ENCODE measurements around the gene TBC1D10A.
"Not testable (repeated sequence)": the region's sequence is repeated elsewhere in the genome, so short reads cannot be mapped to it uniquely, and the experiment has no call there.

The TBC1D10A gene

DNA sequence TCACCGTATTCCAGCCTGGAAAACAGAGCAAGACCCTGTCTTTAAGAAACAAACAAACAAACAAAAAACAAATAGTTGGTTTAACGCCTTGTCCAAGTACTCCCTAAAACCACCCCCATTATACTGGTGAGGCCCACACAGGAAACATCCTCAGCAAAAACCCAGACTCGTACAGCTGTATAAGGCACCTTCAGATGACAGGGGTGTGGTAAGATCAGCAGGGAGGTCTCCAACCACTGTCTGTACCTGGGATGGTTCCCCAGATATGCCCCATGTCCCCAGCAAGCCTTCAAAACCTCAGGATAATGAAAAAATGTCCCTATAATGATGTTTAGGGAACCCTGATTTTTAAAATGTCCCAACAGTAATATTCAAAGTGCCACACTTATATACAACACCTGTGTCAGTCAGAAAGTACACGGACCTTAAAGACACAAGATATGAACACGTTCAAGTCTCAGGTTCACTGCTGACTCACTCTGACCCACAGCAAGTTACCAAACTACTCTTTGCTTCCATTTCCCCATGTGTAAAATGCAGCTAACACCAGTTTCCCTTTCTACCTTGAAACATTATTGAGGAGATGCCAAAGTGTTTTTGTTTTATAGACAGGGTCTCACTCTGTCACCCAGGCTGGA, 20.6 kb upstream of the TBC1D10A start:
- no peak for FAIRE-seq

DNA sequence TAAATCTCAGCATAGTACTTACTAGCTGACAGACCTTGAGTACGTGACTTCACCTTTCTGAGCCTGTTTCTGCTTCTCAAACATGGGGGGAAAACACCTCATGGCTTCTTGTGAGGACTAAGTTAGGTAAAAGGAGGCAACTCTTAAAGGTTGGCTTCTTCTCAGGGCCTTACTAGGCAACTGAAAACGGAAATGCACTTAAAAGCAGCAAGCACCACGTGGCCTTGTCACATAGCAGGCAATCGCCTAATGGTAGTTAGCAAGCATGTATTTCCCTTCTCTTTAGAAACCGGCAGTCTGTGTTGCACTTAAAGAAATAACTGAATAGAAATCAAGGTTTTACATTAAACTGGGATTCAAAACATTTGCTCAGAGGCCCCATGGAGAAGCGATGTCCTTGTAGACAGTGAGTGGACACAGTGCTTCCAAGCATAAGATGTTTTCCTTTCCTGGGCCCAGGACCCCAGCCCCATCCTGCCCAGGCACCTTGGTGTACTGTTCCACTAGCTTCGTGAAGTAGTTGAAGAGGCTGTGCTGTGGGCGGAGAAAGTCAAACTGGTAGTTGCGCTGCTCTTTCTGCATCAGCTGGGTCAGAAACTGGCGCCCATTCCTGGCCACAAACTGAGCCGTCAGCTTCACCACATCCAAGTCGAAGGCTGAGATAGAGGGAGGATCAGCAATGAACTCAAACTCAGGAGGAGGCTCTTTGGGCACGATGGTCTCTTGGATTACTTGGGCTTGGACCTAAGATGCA, 17.9 kb upstream of the TBC1D10A start:
- FAIRE-seq: no peak

DNA sequence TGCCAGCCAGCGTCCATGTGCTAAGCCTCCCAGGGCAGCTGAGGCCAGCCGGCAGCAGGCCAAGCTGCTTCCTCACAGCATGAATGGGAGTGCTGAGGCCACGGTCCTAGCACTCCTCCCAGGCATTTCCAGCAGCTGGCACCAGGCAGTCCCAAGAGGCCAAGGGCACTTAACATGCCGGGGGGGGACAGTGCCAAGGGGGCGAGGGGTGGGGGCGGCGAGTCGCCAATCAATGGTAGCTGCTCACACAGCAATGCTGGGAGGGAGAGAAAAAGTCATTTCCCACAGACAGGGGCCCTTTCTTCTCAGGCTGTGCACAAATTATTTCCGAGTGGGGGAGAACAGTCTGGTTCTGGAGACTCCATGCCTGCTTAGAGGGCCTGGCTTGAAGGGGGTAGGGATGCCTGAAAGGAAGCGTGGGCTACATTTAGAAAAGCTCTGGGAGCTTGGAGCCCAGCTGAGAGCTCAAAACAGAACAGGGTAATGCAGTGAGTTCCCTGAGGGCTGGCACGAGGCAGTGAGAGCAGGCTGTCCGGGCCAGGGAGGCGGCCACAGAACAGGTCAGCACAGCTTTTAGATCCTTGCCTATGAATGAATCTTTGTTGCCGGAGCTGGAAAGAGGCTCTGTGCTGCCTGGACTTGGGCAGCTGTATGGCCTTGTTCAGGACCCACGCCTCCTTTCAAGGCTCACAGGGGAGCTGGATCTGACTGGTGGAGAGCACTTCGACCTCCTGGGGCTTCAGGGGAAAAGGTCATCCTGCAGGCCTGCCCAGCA, 14.4 kb upstream of the TBC1D10A start:
- FAIRE-seq: no peak

DNA sequence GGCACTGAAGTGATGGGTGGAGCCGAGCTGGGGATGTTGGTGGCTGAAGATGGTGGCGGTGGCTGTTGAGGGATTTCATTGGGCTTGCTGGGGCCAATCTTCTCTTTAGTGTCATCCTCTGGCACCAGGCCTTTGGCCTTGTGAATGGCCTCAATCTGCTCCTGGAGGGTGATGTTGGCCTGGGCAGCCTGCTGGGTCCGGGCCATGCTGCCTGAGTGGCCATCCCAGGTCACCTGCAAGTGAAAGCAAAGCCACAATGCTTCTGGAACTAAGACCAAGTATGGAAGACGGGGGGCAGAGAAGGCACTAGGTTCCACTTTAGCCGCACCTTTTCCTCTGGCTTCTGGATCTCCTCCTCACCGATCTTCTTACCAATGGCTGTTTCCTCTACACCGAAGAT, 12.1 kb upstream of the TBC1D10A start:
- FAIRE-seq: no peak

DNA sequence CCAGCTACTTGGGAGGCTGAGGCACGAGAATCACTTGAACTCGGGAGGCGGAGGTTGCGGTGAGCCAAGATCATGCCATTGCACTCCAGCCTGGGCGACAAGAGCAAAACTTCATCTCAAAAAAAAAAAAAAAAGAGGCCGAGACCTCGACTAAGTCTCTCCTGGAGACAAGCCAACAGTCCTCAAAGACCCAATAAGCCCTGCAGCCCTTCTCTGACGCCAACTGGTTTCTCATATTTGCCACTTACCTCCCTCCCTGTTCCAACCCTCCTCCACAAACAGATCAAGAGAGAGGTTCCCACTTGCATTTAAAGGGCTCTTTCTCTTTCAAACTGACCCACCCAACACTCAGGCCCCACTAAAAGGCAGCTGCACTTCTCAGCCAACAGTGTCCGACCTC, 11.6 kb upstream of the TBC1D10A start:
- not testable (repeated sequence) for FAIRE-seq

DNA sequence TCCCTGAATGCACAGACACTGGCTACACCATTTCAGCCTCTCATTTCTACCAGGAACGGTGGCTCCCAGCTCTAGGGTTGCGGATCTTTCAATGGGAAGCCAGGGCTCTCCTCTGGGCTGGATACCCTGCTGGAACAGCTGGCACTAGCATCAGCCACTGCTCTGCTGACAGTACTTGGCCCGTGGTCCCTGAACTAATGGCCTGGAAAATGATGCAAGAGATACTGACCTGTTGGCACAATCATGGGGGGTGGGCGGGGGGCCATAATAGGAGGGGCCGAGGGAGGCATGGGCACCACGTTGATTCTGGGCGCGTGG, 10.7 kb upstream of the TBC1D10A start:
- FAIRE-seq: no peak

DNA sequence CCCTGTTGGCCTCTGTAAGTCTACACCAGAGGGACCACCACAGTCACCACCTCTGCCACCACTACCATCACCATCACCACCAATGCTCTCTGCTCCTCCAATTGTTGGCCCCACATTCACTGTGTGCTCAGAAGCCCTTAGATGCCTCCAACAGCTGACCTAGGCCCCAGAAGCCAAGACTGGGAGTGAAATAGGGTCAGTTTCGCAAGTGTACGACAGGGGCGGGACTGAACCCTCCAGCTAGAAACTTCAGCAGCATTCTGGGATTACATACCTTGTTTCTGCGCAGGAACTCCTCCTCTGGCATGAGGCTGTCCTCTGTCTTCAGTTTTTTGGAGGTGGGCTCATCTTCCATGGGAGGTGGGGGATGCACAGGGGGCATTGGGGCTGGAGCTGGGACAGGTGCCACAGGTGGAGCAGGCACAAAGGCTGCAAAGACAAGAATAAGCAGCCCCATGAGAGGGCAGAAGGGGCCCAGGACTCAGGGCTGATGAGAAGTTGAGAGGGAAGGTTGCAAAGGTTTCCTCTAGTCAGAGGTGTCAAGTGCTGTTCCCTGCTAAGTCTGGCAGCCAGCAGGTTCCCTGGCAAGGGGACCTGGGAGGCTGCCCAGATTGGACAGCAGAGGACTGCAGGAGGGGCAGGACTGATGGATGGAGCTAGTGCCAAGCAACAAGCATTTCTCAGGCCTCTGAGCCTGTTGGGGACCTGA, 10.2 kb upstream of the TBC1D10A start:
- no peak for FAIRE-seq

DNA sequence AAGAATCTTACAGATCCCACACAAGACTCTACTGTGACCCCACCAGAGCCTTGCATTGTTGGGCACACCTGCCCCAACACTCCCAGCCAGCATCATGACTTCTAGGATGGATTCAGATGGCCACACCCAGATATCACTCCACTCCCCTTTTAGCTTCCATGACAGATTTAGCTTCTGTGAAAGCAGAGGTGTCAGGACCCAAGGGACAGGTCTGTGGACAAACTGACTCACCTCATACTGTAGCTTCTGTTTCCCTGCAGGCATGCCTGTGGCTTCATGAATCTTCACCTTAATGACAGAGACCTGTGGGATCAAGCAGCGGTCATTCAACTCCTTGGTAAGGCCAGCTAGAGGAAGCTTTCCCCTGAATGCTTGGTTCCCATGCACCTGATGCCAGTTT, 8.5 kb upstream of the TBC1D10A start:
- no peak for FAIRE-seq

DNA sequence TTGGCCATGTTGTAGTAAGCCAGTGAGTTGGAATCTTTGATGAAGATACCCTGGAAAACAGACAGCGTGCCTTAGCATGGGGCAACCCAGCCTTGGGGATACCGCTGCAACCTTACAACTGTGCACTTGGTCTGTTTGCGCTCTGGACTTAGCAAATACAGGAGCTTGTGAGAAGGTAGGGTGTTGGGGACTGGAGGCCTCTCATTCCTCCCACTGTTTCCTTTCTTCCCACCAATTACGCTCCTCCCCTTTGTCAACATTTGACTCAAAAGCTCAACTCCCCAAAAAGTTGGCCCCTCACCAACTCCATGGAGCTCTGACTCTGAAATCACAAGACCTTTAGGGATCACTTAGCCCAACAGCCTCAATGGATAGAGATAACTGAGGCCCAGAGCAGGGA, 7.9 kb upstream of the TBC1D10A start:
- FAIRE-seq: no peak

DNA sequence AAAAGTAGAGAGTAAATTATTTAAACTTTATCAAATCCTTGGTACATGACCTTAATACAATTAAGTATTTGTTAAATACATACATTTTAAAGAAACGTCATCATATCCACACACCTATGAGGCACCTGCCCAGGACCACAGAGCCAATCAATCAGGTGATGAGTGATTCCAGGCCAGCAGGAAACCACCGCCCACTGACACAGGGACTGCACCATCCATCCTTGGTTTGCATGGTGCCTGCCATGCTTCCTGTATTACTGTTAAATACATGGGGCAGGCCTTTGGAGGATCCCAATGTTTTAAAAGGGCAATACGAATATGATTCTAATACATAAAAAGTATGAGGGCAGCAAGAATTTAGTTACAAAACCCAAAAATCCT, 7.0 kb upstream of the TBC1D10A start:
- no peak for FAIRE-seq

DNA sequence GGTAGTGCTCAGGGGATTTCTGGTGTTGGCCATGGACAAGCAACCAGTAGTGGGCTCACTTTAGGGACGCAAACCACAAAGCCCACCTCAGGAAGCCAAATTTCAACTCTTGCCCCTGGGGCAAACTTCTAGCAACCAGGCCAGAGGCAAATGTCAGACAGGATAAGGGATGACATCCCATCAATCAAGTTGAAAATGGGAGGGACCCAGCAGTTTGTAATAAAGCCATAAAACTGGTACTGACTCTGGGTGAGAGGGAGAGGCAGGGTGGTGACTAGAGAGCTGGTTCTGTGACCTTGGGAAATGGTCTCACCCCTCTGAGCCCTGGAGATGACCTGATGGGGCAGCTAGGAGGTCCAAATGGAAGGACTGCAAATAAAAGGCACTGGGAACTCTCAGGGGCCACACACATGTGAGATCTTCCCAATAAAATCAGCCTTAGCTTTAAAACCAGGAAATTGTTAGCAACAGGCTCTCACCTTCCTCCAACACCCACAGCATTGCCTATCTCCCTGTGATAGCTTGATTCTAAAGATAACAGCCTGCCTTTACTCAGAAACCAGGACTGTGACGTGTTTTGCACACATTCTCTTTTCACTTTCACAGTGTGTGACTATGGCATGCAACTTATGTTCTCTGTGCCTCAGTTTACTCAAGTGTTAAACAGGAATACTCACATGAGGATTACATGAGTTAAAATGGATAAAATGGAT, 6.4 kb upstream of the TBC1D10A start:
- FAIRE-seq: no peak

DNA sequence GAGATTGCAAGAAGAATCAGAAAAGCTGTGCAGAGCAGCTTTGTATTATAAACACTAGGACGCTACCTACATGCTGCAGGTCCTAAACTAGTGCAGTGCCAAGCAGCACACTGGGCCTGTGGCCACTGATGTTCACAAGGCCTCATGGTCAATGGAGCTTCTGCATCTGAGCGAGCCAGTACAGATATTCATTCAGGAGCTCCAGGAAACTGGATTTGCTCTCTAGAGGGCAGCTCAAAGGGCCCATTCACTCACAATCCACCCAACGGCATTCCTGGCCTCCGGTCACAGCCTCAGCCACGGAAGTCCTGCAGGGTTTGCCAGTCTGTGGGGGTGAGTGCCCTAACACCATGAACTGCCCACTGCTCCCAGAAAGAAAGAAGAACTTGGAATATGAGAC, 5.8 kb upstream of the TBC1D10A start:
- no peak for FAIRE-seq

DNA sequence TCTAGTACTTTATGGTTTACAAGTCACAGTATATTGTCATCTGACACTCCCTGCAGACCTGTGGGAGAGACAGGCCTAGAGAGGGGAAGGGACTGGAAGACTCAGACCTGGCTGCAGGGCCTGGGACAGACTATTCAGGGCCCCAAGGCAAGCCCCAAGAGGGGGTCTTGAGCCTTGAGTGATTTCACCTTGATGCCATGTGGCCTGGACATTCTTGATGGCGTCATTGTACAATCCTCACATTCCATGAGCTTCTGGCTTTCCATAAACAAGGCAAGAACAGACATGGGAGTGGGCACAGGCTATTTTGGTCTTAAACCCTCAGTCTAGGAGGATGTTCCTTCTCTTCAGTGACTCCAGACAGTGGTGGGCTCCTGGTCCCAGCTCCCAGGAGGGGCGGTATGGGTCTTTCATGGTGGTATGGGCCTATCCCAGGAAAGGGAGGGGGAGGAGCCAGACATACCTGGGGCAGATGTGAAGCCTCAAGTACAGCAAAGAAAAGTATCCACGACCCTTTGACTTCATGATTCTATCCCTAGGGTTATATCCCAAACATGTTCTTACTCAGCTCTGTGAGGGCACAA, 1.8 kb upstream of the TBC1D10A start:
- FAIRE-seq: no peak

DNA sequence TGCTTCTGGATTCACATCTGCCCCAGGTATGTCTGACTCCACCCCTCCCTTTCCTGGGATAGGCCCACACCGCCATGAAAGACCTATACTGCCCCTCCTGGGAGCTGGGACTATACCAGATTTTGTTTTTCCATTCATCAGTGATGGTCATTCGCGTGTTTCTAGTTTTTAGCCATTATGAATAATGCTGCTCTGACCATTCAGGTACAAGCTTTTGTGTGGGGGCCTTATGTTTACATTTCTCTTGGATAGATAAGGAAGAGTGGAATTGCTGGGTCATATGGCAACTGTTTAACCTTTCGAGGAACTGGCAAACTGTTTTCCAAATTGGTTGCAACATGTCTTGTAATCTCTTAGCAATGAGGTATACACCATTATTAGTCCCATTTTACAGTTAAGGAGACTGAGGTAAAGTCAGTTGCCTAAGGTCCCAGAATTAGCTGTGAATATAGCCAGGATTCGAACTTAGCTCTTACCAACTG, 1.2 kb upstream of the TBC1D10A start:
- FAIRE-seq: no peak

DNA sequence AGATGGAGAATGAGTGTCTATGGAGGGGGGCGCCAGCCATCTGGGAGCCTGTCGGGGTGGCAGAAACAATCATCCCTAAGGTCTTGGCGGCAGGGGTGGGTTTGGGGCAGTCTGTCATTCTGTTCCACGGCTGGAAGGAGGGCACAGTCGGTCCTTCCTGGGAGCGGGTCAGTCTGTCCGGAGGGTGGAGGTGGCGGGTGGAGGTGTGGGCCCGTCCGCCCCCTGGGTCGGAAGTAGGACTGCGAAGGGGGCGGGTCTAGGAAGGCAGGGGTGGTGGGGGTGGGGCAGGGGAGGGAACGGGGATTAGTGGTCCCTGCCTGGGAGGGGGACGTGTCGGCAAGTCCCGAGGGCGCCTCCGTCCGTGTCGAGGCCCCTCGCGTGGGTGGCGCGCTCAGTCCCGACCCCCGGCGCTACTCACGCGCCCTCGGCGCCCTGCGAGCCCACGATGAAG, 461 bp downstream of the TBC1D10A start:
- no peak for FAIRE-seq

DNA sequence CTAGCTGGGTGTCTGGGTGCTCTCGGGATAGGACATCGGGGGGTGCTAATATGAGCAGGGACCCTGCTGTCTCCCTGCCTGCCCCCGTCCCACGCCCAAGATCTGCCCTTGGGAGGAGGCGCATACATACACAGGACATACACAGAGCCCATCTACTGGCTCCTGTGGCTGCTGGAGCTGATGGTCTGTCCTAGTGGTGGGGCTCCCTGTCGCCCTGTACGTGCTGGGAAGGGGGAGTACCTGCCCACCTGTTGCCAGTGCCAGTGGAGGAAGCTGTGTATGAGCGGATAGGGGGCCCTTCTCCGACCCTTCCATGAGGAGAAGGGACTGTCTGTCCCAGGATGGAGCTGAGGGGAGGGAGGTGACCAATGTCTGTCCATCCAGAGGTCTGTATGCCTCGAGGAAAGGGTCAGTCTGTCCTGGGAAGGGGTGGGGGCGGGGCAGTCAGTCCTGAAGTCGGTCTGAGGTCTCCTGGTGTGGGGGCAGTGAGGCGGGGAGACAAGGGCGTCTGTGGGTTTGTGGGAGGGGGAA, 952 bp downstream of the TBC1D10A start:
- FAIRE-seq: no peak

DNA sequence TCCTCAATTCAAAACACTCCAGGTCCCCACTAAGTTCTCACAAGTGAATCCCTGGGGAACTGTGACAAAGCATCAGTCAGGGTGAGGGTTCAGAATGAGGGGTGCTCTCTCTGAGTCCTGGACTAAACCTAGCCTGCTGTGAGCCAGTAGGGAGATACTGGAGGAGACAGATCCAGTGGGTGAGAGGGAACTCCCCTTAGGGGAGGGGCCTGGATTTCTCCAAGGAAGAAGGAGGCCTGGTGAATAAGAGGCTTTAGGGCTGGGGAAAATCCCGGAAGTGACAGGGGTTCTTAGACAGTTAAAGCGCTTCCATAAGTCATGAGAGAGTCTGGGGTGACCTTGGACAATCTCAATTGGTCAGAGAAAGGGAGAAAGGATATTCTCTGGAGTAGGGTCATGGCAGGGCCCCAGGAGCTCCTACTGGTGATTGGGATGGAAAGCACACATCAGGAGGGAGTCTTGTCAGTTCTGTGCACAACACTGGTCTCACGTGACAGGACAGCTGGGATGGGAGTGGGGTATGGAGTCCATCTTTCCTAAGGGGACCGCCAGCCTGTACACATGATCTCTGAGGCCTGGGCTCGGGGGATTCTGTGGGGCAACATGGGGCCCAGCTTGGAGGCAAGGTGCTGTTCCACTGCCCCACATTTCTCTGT, 1.5 kb downstream of the TBC1D10A start:
- no peak for FAIRE-seq

DNA sequence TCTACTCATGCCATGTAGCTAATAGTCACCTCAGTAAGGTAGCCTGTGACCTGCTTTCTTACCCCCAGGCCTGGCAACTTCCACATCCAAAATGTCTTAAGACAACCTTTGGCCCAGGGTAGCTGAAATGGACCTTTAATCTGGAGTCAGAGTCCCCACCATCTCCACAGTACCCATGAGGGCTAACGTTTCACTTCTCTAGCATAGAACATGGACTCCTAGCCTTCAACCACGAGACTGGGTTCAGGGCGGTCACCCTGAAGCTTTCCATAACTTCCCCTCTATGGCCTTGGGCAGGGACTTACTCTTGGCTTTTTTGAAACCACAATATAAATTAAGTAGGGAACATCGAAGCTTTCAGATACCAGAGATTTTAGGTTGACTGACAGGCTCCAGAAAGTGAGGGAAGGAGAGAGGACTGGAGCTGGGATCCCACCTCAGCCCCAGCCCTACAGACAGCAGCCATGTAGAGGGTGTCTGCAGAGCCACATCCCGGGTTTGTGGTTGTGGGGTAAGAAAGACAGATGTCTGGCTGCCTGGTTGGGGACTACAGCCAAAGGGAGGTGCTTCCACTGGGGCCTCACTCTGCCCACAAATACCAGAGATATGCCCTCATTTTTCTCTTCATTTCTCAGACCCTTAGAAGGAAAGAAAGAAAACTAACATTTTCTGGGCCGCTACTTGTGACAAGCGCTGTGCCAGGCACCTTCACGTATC, 2.6 kb downstream of the TBC1D10A start:
- FAIRE-seq: no peak

DNA sequence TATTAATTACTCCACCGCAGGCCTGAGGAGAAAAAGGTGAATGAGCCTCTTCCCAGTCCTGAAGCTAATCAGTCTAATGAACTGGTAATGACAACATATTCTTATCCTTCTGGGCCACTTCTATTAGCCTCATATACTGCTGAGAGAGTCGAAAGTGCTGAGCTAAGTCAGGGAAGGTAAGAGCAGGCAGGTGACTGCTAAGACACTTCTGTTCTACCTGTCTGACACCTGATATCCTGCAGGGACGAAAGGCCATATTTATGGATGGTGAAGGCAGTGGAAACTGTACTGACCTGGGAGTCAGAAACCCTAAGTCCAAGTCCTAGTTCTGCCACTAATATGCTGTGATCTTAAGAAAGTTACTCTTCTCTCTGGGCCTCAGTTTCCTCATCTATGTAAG, 3.5 kb downstream of the TBC1D10A start:
- FAIRE-seq: no peak

DNA sequence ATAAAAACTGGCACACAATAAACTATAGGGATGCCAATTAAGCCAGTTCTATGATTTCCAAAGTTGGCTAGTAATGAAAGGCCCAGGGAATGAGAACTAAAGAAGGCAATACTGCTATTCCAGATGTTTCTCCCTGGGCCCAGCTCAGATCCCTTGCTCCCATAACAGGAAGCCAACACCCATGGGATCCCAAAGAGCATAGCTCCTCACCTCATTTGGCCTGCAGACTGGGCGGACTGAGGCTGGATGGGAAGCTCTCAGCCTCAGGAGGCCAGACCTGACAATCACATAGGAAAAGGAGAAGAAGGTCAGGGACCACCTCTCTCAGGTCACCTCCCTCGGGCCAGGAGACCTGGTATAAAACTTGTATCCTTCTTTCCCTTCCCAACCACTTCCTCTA, 5.3 kb downstream of the TBC1D10A start:
- no peak for FAIRE-seq

DNA sequence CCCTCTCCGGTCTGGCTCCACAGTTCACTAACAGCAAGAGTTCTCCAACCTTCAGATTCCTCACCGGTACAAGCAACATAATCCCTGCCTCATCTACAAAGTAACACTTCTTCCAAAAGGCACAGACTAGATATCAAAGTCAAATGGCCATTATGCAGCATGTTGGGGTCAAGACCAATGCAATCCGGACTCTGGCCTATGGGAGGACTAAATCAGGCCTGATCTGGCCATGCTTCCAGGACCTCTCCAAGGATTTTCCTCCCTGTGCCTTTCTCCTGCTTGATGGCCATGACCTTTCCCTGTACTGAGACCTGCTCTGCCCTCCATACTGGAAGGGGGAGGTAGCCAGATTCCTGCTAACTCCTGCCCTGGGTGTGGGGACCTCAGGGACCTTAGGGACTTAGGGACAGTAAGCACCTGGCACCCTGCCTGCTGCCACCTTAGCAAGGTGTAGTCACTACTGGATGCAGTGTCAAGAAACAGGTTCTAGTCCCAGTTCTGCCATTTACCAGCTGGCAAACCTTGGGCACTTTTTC, 6.7 kb downstream of the TBC1D10A start:
- FAIRE-seq: no peak

All from A204.1 (cell line).